Endothelial cell of umbilical vein (primary cell): ENCODE data around the gene ALOX5AP. TPM values are rescaled to one million over a fixed set of nuclear protein-coding genes. Genes with fewer than 3 reads are reported as not detected.

Source experiments
- BruUV-seq: library from RNA; stranded (reverse); fragments of 400-500 nt; replicated peaks from 2 replicates; lab custom pipeline; 2021; lab: Mats Ljungman, UMichigan
- CTCF ChIA-PET: fragments of 300-600, 350-600 bp; sonication (Branson Sonifier 250); formaldehyde crosslinking; loops from one replicate; lab custom pipeline; 2021; ENCODE audit warnings: antibody characterized with exemption, inconsistent platforms; lab: Charles Lee
- POLR2A ChIA-PET: fragments of 300-600, 350-600 bp; sonication (Branson Sonifier 250); formaldehyde crosslinking; loops from one replicate; lab custom pipeline; 2021; ENCODE audit warnings: antibody characterized with exemption, inconsistent platforms; lab: Charles Lee
- DNase-seq: peaks from one replicate; pipeline ENCODE4 v3.0.0-alpha.2; 2011; ENCODE audit warnings: low read depth, low spot score
- FAIRE-seq: peaks from 2 replicates; lab custom pipeline; 2011; peaks lifted over from hg19 to GRCh38; lab: Jason Lieb, UNC
- H2AFZ ChIP-seq: 2 replicates; pipeline ENCODE4 v1.6.0; 2012; ENCODE audit warnings: low read depth, low read length, control low read depth, inconsistent platforms
- H3K27ac ChIP-seq: 2 replicates; pipeline ENCODE4 v1.5.1; 2011; ENCODE audit warnings: low read depth, mild to moderate bottlenecking, control low read depth, low read length, moderate library complexity; ENCODE audit not compliant: insufficient read depth
- H3K27me3 ChIP-seq, 2 experiments: 2 replicates each; pipeline versions ENCODE4 v1.6.0 to v1.6.1; 2011; ENCODE audit warnings: low read length in 2 of 2, mixed read lengths in 1 of 2; ENCODE audit not compliant: control insufficient read depth in 2 of 2, insufficient read depth in 2 of 2
- H3K36me3 ChIP-seq, 2 experiments: 2 replicates in 1 of 2; 3 replicates in 1 of 2; pipeline ENCODE4 v1.5.1; 2011; ENCODE audit warnings: low read length in 2 of 2, mild to moderate bottlenecking in 1 of 2, moderate library complexity in 1 of 2; ENCODE audit not compliant: control insufficient read depth in 2 of 2, insufficient read depth in 2 of 2; ENCODE audit errors: extremely low read depth in 1 of 2
- H3K4me1 ChIP-seq: 3 replicates; pipeline ENCODE4 v1.5.1; 2011; ENCODE audit warnings: mild to moderate bottlenecking, low read length; ENCODE audit not compliant: control insufficient read depth, insufficient read depth; ENCODE audit errors: extremely low read depth
- H3K4me2 ChIP-seq: 2 replicates; pipeline ENCODE4 v1.6.1; 2011; ENCODE audit warnings: low read length, control low read depth, mixed read lengths; ENCODE audit not compliant: insufficient read depth
- H3K4me3 ChIP-seq, 3 experiments: fragments of 200-600 bp in 1 of 3; sonication (generic), shearing (Covaris generic) in 1 of 3; replicated peaks in 1 of 3; 2 replicates each; pipeline ENCODE4 v1.5.1; 2011 to 2016; ENCODE audit warnings: control low read depth in 3 of 3, low read length in 3 of 3, mild to moderate bottlenecking in 2 of 3, inconsistent platforms in 1 of 3, low read depth in 1 of 3, moderate library complexity in 1 of 3; ENCODE audit not compliant: insufficient read depth in 1 of 3
- H3K79me2 ChIP-seq: 2 replicates; pipeline ENCODE4 v1.6.0; 2012; ENCODE audit warnings: low read length, inconsistent platforms; ENCODE audit not compliant: control insufficient read depth, insufficient read depth
- H3K9ac ChIP-seq: replicated peaks from 2 replicates; pipeline ENCODE3; 2011; ENCODE audit warnings: low read length, control low read depth; ENCODE audit not compliant: insufficient read depth; ENCODE audit errors: extremely low read depth
- H3K9me1 ChIP-seq: replicated peaks from 3 replicates; pipeline ENCODE4 v1.6.0; 2011; ENCODE audit warnings: mild to moderate bottlenecking, low read length; ENCODE audit not compliant: control insufficient read depth, insufficient read depth; ENCODE audit errors: extremely low read depth
- H3K9me3 ChIP-seq: replicated peaks from 2 replicates; pipeline ENCODE4 v1.5.1; 2012; ENCODE audit warnings: low read length, inconsistent platforms; ENCODE audit not compliant: control insufficient read depth, insufficient read depth
- H4K20me1 ChIP-seq: replicated peaks from 2 replicates; pipeline ENCODE3; 2011; ENCODE audit warnings: mild to moderate bottlenecking, low read length; ENCODE audit not compliant: control insufficient read depth, insufficient read depth; ENCODE audit errors: extremely low read depth
- CTCF ChIP-seq, 2 donors: IDR thresholded peaks; 1 replicate in 1 of 2; 2 replicates in 1 of 2; pipeline ENCODE4 v1.5.1; 2011; ENCODE audit warnings: low read length in 2 of 2, mild to moderate bottlenecking in 2 of 2, moderate library complexity in 2 of 2, control low read depth in 1 of 2, inconsistent platforms in 1 of 2, low read depth in 1 of 2; ENCODE audit not compliant: insufficient read depth in 1 of 2; ENCODE audit errors: extremely low read depth in 1 of 2
- EZH2 ChIP-seq: IDR thresholded peaks from 2 replicates; pipeline ENCODE4 v1.6.1; 2012; ENCODE audit warnings: borderline replicate concordance, low read depth, mild to moderate bottlenecking, moderate library complexity, low read length, inconsistent platforms; ENCODE audit not compliant: severe bottlenecking
- FOS ChIP-seq: IDR thresholded peaks from 2 replicates; pipeline ENCODE4 v1.6.1; 2011; ENCODE audit warnings: mild to moderate bottlenecking, low read length, moderate library complexity, borderline replicate concordance; ENCODE audit not compliant: insufficient read depth
- GATA2 ChIP-seq: IDR thresholded peaks from 2 replicates; pipeline ENCODE4 v1.7.0; 2011; ENCODE audit warnings: low read depth, mild to moderate bottlenecking, moderate library complexity, mixed read lengths, low read length; ENCODE audit not compliant: insufficient read length, insufficient read depth
- JUN ChIP-seq: IDR thresholded peaks from 2 replicates; pipeline ENCODE4 v1.6.1; 2011; ENCODE audit warnings: borderline replicate concordance, low read depth; ENCODE audit not compliant: insufficient read length, insufficient read depth
- MYC ChIP-seq: IDR thresholded peaks from one replicate; pipeline ENCODE4 v1.6.1; 2011; ENCODE audit warnings: mild to moderate bottlenecking, low read depth, low read length
- POLR2A ChIP-seq: IDR thresholded peaks from 2 replicates; pipeline ENCODE4 v1.6.1; 2012; ENCODE audit warnings: low read depth, mild to moderate bottlenecking, control low read depth, low read length
- POLR2AphosphoS5 ChIP-seq: IDR thresholded peaks from 2 replicates; pipeline ENCODE4 v1.6.1; 2012; ENCODE audit warnings: low read depth, mild to moderate bottlenecking, control low read depth, low read length, moderate library complexity; ENCODE audit not compliant: insufficient read depth
- dilution Hi-C: fragments of 300-500 bp; cut with MboI; formaldehyde crosslinking; loops from one replicate; pipeline ENCODE4 v1.15.0; 2019; ENCODE audit warnings: low sequenced_read_pairs; ENCODE audit not compliant: extremely low pct_ligation_motif_present
- intact Hi-C: fragments of 100-400 bp; cut with micrococcal nuclease; formaldehyde crosslinking; loops from one replicate; pipeline ENCODE4 v1.10.0; 2022
- polyA plus RNA-seq, 4 experiments: library from polyadenylated mRNA; depleted of rRNA in 3 of 4; stranded (reverse) in 3 of 4; unstranded in 1 of 4; fragments of >200 nt; gene quantifications; 2 replicates each; pipeline versions ENCODE4 v1.2.1 to v1.2.3, GENCODE V29; 2011 to 2012; ENCODE audit warnings: missing spikeins in 1 of 4
- total RNA-seq: library from RNA; stranded (reverse); gene quantifications from 2 replicates; pipeline ENCODE4 v1.2.3, GENCODE V29; 2021
- TF ChIP-seq, protein P1 (sequence below): IDR thresholded peaks from 2 replicates; pipeline ENCODE4 v1.6.1; 2011; ENCODE audit not compliant: insufficient read depth, insufficient read length

Gene ALOX5AP
- total and polyA plus RNA-seq, 2 donors (not counting 3 experiments of a cell fraction or from before 2014, with no cell fraction given) = 1.8 TPM; not detected in 1

GRCh38 chr13:30762643-30763042 is 27.3 kb downstream of the ALOX5AP start:
- dilution Hi-C loops = no loop called here

More at GRCh38 chr13:30762643-30763042, 27.3 kb downstream of the ALOX5AP start:
- no TSS peak for BruUV-seq
- H3K4me1 ChIP-seq = peaks cover 10% of the 10 kb centered on the region
- FAIRE-seq = no peak
- no peak overlapping the region for H3K4me2 ChIP-seq
- no peaks in the 10 kb centered on the region for H3K9me1 ChIP-seq
- H2AFZ ChIP-seq = no peak overlapping the region
- ChIA-PET POLR2A (no interaction called here), CTCF (interaction anchor here (0.9 kb wide), 1 partner anchor 66 kb away, joined by 3 read pairs; no protein-coding TSS in a partner anchor)
- no peak for DNase-seq
- H3K9me3 ChIP-seq = no peaks in the 10 kb centered on the region
- H3K4me3 ChIP-seq = no peak overlapping the region
- H3K79me2 ChIP-seq = no peaks in the 10 kb centered on the region
- H3K27me3 ChIP-seq = no peaks in the 10 kb centered on the region
- TF ChIP-seq, protein P1, sequence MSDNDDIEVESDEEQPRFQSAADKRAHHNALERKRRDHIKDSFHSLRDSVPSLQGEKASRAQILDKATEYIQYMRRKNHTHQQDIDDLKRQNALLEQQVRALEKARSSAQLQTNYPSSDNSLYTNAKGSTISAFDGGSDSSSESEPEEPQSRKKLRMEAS = no peak
- TF ChIP-seq POLR2A (no peak), GATA2 (no peak), CTCF (IDR thresholded peaks at IDR 0.05; ENCODE audit: extremely low read depth in 1 of 2, insufficient read depth in 1 of 2, low read depth in 1 of 2, low read length in 2 of 2) (no peak), MYC (no peak), JUN (no peak), EZH2 (no peak), FOS (no peak), POLR2AphosphoS5 (no peak)
- no peaks in the 10 kb centered on the region for H3K36me3 ChIP-seq
- no peak overlapping the region for H3K9ac ChIP-seq
- H4K20me1 ChIP-seq = no peaks in the 10 kb centered on the region
- no peak overlapping the region for H3K27ac ChIP-seq
- intact Hi-C loops = no loop called here
